Adrenal gland (tissue), 5 donors: Measurements from ENCODE around the gene DRC7.

Source experiments
- CTCF ChIP-seq, 6 experiments: fragments of 450-650 bp in 4 of 6; fragments of 200-600 bp in 2 of 6; sonication (generic) in 1 of 6; IDR thresholded peaks; 1 replicate in 5 of 6; 2 replicates in 1 of 6; pipeline versions ENCODE4 v1.5.1 to v1.8.0; 2016 to 2021; ENCODE audit warnings: antibody characterized with exemption in 6 of 6, mild to moderate bottlenecking in 2 of 6, moderate library complexity in 1 of 6
- POLR2A ChIP-seq, 2 donors: fragments of 450-650 bp; IDR thresholded peaks; one replicate each; pipeline ENCODE4 v1.6.1; 2017; ENCODE audit warnings: antibody characterized with exemption in 2 of 2, mild to moderate bottlenecking in 2 of 2, moderate library complexity in 1 of 2
- donor health status: DM: no; HTN: no; CAD: no.

DNA sequence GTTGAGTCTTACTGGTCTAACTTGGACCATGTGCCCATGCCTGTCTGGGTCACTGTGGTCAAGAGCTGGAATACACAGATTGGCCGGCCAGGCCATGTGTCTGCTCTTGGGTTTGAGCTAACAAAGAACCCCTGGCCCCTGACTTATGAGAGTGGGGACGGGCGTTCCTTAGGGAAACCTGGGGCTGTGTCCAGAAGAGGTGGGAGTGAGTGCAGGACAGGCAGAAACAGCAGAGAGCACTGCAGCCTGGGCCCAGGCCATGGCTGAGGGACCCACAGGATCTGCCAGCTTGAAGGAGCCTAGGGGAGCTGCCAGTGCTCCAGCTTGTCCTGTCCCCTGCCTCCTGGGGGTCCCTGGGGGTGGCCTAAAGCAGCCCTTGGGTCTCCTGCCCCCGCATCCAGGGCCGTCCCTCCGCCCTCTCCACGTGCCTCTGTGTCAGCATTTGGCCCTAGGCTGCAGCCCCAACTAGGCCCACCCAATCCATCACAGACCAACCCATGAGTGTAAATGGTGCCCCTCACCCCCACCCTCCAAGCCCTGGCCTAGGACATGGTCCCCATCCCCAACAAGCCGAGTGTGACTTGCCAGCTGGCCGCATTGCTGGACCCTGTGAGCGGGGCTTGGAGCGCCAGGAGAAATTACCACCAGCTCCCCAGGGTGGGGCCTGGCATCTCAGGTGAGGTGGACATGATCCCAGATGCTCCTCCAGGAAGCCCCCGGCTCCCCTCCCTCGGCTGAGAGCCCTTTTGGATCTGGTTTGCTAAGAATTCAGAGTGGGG, 12.5 kb upstream of the DRC7 start:
- no peak for TF ChIP-seq CTCF (IDR thresholded peaks at IDR 0.05)
- no peak for TF ChIP-seq POLR2A (IDR thresholded peaks at IDR 0.05)
